ENCODE data around the gene SYT15.
"Not testable (repeated sequence)": the region's sequence is repeated elsewhere in the genome, so short reads cannot be mapped to it uniquely, and the experiment has no call there.

DNA sequence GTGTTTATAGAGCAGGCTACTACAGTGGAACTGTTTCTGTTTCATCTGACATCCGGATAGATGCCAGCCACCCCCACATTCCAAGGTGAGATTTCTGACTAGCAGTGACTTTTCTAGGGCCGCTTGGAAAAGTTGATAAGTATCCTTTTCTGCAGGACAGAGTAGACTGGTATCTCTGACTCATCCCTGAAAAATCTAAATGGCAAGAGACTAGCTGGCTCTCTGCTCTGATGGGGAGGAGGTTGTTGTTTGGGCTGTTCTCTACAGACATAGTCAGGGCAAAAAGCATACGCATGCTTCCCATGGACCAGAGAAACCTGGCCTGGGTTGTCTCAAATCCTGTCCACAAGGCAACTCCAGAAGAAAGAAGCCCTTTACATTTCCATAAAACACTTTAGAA is 10.7 kb downstream of the SYT15 start:
- not testable (repeated sequence) for TF ChIP-seq CTCF (IDR thresholded peaks at IDR 0.05; ENCODE audit: insufficient read depth, low read length); POLR2AphosphoS5 (IDR thresholded peaks at IDR 0.05; ENCODE audit: low read depth); GABPA (IDR thresholded peaks at IDR 0.05; ENCODE audit: low read depth); SPI1 (IDR thresholded peaks at IDR 0.05; ENCODE audit: borderline replicate concordance, low read depth)
- TF ChIP-seq, protein P1, sequence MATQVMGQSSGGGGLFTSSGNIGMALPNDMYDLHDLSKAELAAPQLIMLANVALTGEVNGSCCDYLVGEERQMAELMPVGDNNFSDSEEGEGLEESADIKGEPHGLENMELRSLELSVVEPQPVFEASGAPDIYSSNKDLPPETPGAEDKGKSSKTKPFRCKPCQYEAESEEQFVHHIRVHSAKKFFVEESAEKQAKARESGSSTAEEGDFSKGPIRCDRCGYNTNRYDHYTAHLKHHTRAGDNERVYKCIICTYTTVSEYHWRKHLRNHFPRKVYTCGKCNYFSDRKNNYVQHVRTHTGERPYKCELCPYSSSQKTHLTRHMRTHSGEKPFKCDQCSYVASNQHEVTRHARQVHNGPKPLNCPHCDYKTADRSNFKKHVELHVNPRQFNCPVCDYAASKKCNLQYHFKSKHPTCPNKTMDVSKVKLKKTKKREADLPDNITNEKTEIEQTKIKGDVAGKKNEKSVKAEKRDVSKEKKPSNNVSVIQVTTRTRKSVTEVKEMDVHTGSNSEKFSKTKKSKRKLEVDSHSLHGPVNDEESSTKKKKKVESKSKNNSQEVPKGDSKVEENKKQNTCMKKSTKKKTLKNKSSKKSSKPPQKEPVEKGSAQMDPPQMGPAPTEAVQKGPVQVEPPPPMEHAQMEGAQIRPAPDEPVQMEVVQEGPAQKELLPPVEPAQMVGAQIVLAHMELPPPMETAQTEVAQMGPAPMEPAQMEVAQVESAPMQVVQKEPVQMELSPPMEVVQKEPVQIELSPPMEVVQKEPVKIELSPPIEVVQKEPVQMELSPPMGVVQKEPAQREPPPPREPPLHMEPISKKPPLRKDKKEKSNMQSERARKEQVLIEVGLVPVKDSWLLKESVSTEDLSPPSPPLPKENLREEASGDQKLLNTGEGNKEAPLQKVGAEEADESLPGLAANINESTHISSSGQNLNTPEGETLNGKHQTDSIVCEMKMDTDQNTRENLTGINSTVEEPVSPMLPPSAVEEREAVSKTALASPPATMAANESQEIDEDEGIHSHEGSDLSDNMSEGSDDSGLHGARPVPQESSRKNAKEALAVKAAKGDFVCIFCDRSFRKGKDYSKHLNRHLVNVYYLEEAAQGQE (IDR thresholded peaks at IDR 0.05; ENCODE audit: insufficient replicate concordance, low read depth) = not testable (repeated sequence)

Measured in HL-60 (cell line).